Testis (tissue), 3 donors: Measurements from ENCODE around the gene POLDIP2. TPM values are rescaled to one million over a fixed set of nuclear protein-coding genes. Genes with fewer than 3 reads are reported as not detected.

Experiments used
- DNase-seq: peaks from one replicate; pipeline ENCODE4 v3.0.0-alpha.2; 2019
- H3K27ac ChIP-seq, 2 donors: fragments of 200-600 bp; sonication (generic); one replicate each; pipeline ENCODE4 v1.5.1; 2019
- H3K27me3 ChIP-seq: fragments of 200-600 bp; sonication (generic); one replicate; pipeline ENCODE4 v1.5.1; 2019
- H3K36me3 ChIP-seq: fragments of 200-600 bp; sonication (generic); one replicate; pipeline ENCODE4 v1.5.1; 2017; ENCODE audit warnings: low read depth; ENCODE audit errors: missing control alignments
- H3K4me1 ChIP-seq: fragments of 200-600 bp; sonication (generic); one replicate; pipeline ENCODE4 v1.5.1; 2019
- H3K4me3 ChIP-seq, 2 donors: fragments of 200-600 bp; sonication (generic); one replicate each; pipeline ENCODE4 v1.5.1; 2017 to 2019
- H3K9me3 ChIP-seq: fragments of 200-600 bp; sonication (generic); one replicate; pipeline ENCODE4 v1.5.1; 2017
- POLR2A ChIP-seq: fragments of 450-650 bp; IDR thresholded peaks from one replicate; pipeline ENCODE4 v1.6.1; 2017; ENCODE audit warnings: antibody characterized with exemption, mild to moderate bottlenecking, moderate library complexity
- WGBS, 2 donors: methylation state at CpG; one replicate each; pipeline ENCODE4 v1.1.5; 2018; 5-methylcytosine and 5-hydroxymethylcytosine counted together
- intact Hi-C: fragments of 100-400 bp; cut with DNase I; formaldehyde crosslinking; loops from one replicate; pipeline ENCODE4 v1.15.1; 2023; ENCODE audit warnings: low total_unique reads
- polyA plus RNA-seq: library from polyadenylated mRNA; stranded (reverse); fragments of 350-450 nt; fragmentation: Illumina TruSeq; extraction: RNeasy Lipid Tissue Mini Kit (QIAGEN cat#74804); gene quantifications from one replicate; pipeline ENCODE4 v1.2.3, GENCODE V29; 2014; ENCODE audit warnings: low read depth, low replicate concordance; ENCODE audit not compliant: insufficient read depth
- total RNA-seq, 2 donors: library from RNA; depleted of rRNA; stranded (reverse); fragments of >200 nt; gene quantifications; one replicate each; pipeline ENCODE4 v1.2.3, GENCODE V29; 2016
- TF ChIP-seq, protein P1 (sequence below), 3 experiments: fragments of 450-650 bp in 2 of 3; fragments of 200-600 bp in 1 of 3; sonication (generic) in 1 of 3; IDR thresholded peaks; one replicate each; pipeline ENCODE4 v1.5.1; 2016 to 2019; ENCODE audit warnings: antibody characterized with exemption in 3 of 3, mild to moderate bottlenecking in 2 of 3, moderate library complexity in 1 of 3

Gene POLDIP2
- total and polyA plus RNA-seq, 3 donors from 2014 or later, result 139 to 154 (median 143) TPM

DNA sequence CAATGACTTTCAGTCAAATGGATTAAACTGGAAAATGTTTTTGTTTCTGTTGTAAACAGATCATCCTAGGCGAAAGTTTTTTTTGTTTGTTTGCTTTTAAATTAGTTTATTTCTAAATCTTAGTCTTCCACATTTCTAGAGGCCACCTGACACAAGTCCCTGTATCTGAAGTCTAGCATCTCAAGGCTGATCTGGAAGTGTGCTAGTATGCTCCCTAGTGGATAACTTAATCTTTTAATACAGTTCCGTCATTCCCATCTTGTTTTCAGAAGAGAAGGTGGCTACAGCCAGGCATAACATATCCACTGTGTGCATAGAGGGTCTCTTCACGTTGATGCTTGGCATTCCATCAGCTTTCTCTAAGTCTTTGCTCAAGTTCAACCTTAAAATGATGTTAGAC is 29.6 kb downstream of the POLDIP2 start:
- Histone ChIP-seq H3K4me1 (no peaks in the 10 kb centered on the region), H3K27me3 (no peaks in the 10 kb centered on the region), H3K4me3 (no peak overlapping the region), H3K27ac (no peak overlapping the region), H3K9me3 (no peaks in the 10 kb centered on the region), H3K36me3 (no peaks in the 10 kb centered on the region)
- TF ChIP-seq, protein P1, sequence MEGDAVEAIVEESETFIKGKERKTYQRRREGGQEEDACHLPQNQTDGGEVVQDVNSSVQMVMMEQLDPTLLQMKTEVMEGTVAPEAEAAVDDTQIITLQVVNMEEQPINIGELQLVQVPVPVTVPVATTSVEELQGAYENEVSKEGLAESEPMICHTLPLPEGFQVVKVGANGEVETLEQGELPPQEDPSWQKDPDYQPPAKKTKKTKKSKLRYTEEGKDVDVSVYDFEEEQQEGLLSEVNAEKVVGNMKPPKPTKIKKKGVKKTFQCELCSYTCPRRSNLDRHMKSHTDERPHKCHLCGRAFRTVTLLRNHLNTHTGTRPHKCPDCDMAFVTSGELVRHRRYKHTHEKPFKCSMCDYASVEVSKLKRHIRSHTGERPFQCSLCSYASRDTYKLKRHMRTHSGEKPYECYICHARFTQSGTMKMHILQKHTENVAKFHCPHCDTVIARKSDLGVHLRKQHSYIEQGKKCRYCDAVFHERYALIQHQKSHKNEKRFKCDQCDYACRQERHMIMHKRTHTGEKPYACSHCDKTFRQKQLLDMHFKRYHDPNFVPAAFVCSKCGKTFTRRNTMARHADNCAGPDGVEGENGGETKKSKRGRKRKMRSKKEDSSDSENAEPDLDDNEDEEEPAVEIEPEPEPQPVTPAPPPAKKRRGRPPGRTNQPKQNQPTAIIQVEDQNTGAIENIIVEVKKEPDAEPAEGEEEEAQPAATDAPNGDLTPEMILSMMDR (IDR thresholded peaks at IDR 0.05), result no peak
- no peak for TF ChIP-seq POLR2A
- 62 to 78% methylated on average over 3 of the region's 3 CpGs for WGBS, 2 donors
- DNase-seq, result peak; percentile 2
- intact Hi-C loops, result no loop called here

- 86 to 87% methylated on average over 9 of the region's 9 CpGs for WGBS, 2 donors
- Histone ChIP-seq H3K36me3 (no peaks in the 10 kb centered on the region), H3K27me3 (no peaks in the 10 kb centered on the region), H3K4me1 (no peaks in the 10 kb centered on the region), H3K27ac (no peak overlapping the region), H3K4me3 (no peak overlapping the region), H3K9me3 (no peaks in the 10 kb centered on the region)
- DNase-seq, result peak; percentile 9
- TF ChIP-seq, protein P1 (IDR thresholded peaks at IDR 0.05), result no peak
- TF ChIP-seq POLR2A, result no peak
- intact Hi-C loops, result no loop called here
These were observed 30.2 kb downstream of the POLDIP2 start for GRCh38 chr17:28327031-28327607.

GRCh38 chr17:28326114-28326513 is 31.2 kb downstream of the POLDIP2 start:
- TF ChIP-seq POLR2A, result no peak
- TF ChIP-seq, protein P1 (IDR thresholded peaks at IDR 0.05), result no peak
- no peaks in the 10 kb centered on the region for H3K4me1 ChIP-seq
- H3K9me3 ChIP-seq, result no peaks in the 10 kb centered on the region
- 80 to 81% methylated on average over 7 of the region's 7 CpGs for WGBS, 2 donors
- H3K36me3 ChIP-seq, result no peaks in the 10 kb centered on the region
- no peak overlapping the region for H3K27ac ChIP-seq
- DNase-seq, result peak; percentile 12
- H3K27me3 ChIP-seq, result no peaks in the 10 kb centered on the region
- intact Hi-C loops, result no loop called here
- H3K4me3 ChIP-seq, result no peak overlapping the region

DNA sequence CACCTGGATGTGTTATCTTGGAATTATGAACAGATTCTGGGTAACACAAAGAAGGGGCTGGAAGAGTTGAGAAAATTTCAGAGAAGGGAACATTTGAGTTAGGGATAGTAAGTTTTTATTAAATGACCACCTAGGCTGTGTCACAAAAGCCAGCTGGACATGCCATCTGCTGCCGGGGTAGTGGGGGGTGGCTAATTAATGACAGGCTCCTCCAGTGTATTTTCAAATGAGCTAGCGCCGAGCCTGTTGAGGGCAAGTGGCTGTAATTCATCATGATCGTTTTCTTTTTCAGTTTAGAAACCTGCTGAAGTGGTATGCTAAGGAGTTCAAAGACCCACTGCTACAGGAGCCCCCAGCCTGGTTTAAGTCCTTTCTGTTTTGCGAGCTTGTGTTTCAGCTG is 32.1 kb downstream of the POLDIP2 start:
- Histone ChIP-seq H3K9me3 (no peaks in the 10 kb centered on the region), H3K27me3 (no peaks in the 10 kb centered on the region), H3K4me1 (peaks cover 3% of the 10 kb centered on the region), H3K27ac (no peak overlapping the region), H3K4me3 (no peak overlapping the region), H3K36me3 (no peaks in the 10 kb centered on the region)
- intact Hi-C loops, result no loop called here
- no peak for DNase-seq
- no peak for TF ChIP-seq POLR2A
- TF ChIP-seq, protein P1 (IDR thresholded peaks at IDR 0.05), result no peak
- whole genome bisulfite sequencing, 2 donors, result 66 to 85% methylated on average over 5 of the region's 5 CpGs

DNA sequence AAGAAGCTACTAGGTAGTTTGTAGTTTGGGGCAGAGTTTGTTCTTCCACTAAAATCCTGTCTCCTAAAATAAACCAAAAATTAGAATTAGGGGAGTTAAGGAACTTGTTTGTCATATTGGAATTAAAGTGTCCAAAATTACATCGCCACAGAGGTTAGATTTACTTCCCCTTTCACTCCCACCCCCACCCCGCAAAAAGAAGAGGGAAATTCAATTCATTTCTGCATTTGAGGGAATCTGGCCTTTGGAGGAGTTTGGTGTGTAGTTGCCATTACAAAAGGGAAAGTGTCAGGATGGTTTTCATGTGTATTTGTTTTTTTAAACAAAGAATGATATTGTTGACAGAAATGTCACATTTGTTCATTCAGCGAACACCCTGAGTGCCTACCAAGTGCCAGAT is 32.5 kb downstream of the POLDIP2 start:
- Histone ChIP-seq H3K36me3 (no peaks in the 10 kb centered on the region), H3K4me1 (peaks cover 7% of the 10 kb centered on the region), H3K27ac (no peak overlapping the region), H3K4me3 (no peak overlapping the region), H3K27me3 (no peaks in the 10 kb centered on the region), H3K9me3 (no peaks in the 10 kb centered on the region)
- TF ChIP-seq, protein P1 (IDR thresholded peaks at IDR 0.05), result no peak
- TF ChIP-seq POLR2A, result no peak
- DNase-seq, result no peak
- WGBS, 2 donors, result 85 to 90% methylated on average over 3 of the region's 3 CpGs
- intact Hi-C loops, result no loop called here
